Left ventricle myocardium inferior (tissue), 1 donor: ENCODE results near the gene ADGRF5. TPM values are rescaled to one million over a fixed set of nuclear protein-coding genes. Genes with fewer than 3 reads are reported as not detected.

Experiments
- DNase-seq: peaks from one replicate; pipeline ENCODE4 v3.0.0-alpha.2; 2020
- H3K27ac ChIP-seq: fragments of 200-600 bp; replicated peaks from 2 replicates; pipeline ENCODE4 v1.8.0; 2021
- H3K27me3 ChIP-seq: fragments of 200-600 bp; 2 replicates; pipeline ENCODE4 v1.8.0; 2021; ENCODE audit warnings: low read depth
- H3K36me3 ChIP-seq: fragments of 200-600 bp; 2 replicates; pipeline ENCODE4 v1.8.0; 2021
- H3K4me1 ChIP-seq: fragments of 200-600 bp; 2 replicates; pipeline ENCODE4 v1.8.0; 2021
- H3K4me3 ChIP-seq: fragments of 200-600 bp; 2 replicates; pipeline ENCODE4 v1.8.0; 2021; ENCODE audit warnings: mild to moderate bottlenecking, moderate library complexity
- H3K9me3 ChIP-seq: fragments of 200-600 bp; replicated peaks from 2 replicates; pipeline ENCODE4 v1.8.0; 2021
- CTCF ChIP-seq: fragments of 200-600 bp; IDR thresholded peaks from 2 replicates; pipeline ENCODE4 v1.8.0; 2021; ENCODE audit warnings: antibody characterized with exemption, mild to moderate bottlenecking, borderline replicate concordance
- intact Hi-C: fragments of 100-400 bp; cut with micrococcal nuclease; formaldehyde crosslinking; loops from one replicate; pipeline ENCODE4 v1.11.0; 2022
- total RNA-seq: library from RNA; stranded (reverse); fragmentation: NEBNext Ultra II Directional; extraction: Animal tissue kit (Norgen Biotek cat#: 25700); gene quantifications from one replicate; pipeline ENCODE4 v1.2.1, GENCODE V29; 2021
- donor health status: DM: no; HTN: yes; CAD: no; lungs with severe emphysema.

The ADGRF5 gene
- total RNA-seq, 1 donor from 2014 or later: 42.1 TPM

GRCh38 chr6:46808806-46809205 is 112.9 kb downstream of the ADGRF5 start:
- H3K4me3 ChIP-seq: no peak overlapping the region
- H3K27me3 ChIP-seq: peaks cover 13% of the 10 kb centered on the region
- no peak overlapping the region for H3K27ac ChIP-seq
- H3K36me3 ChIP-seq: no peaks in the 10 kb centered on the region
- no peak for DNase-seq
- peaks cover 3% of the 10 kb centered on the region for H3K9me3 ChIP-seq
- H3K4me1 ChIP-seq: no peaks in the 10 kb centered on the region
- TF ChIP-seq CTCF: no peak
- intact Hi-C loops: no loop called here

Other genes with a start within 250 kb of the ADGRF5 start
- gene TDRD6, start 234.1 kb downstream of the ADGRF5 start, total RNA-seq: 0.36 TPM
- 0.16 TPM for gene PLA2G7, start 186.6 kb downstream of the ADGRF5 start, total RNA-seq
- gene ANKRD66, start 175.0 kb downstream of the ADGRF5 start, total RNA-seq: not detected
- gene MEP1A, start 128.5 kb downstream of the ADGRF5 start, total RNA-seq: not detected
- not detected for gene ADGRF1, start 120.4 kb upstream of the ADGRF5 start, total RNA-seq